ENCODE data around the gene OR4C11.

GRCh38 chr11:55607545-55607944, at the start of gene OR4C11:
- TF ChIP-seq, protein P1, sequence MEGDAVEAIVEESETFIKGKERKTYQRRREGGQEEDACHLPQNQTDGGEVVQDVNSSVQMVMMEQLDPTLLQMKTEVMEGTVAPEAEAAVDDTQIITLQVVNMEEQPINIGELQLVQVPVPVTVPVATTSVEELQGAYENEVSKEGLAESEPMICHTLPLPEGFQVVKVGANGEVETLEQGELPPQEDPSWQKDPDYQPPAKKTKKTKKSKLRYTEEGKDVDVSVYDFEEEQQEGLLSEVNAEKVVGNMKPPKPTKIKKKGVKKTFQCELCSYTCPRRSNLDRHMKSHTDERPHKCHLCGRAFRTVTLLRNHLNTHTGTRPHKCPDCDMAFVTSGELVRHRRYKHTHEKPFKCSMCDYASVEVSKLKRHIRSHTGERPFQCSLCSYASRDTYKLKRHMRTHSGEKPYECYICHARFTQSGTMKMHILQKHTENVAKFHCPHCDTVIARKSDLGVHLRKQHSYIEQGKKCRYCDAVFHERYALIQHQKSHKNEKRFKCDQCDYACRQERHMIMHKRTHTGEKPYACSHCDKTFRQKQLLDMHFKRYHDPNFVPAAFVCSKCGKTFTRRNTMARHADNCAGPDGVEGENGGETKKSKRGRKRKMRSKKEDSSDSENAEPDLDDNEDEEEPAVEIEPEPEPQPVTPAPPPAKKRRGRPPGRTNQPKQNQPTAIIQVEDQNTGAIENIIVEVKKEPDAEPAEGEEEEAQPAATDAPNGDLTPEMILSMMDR (conservative IDR thresholded peaks at IDR 0.05; ENCODE audit: low read depth, low read length): no peak
- no peak for TF ChIP-seq RAD21 (IDR thresholded peaks at IDR 0.05; ENCODE audit: low read length)
